ENCODE data around the gene DYRK1B.

DNA sequence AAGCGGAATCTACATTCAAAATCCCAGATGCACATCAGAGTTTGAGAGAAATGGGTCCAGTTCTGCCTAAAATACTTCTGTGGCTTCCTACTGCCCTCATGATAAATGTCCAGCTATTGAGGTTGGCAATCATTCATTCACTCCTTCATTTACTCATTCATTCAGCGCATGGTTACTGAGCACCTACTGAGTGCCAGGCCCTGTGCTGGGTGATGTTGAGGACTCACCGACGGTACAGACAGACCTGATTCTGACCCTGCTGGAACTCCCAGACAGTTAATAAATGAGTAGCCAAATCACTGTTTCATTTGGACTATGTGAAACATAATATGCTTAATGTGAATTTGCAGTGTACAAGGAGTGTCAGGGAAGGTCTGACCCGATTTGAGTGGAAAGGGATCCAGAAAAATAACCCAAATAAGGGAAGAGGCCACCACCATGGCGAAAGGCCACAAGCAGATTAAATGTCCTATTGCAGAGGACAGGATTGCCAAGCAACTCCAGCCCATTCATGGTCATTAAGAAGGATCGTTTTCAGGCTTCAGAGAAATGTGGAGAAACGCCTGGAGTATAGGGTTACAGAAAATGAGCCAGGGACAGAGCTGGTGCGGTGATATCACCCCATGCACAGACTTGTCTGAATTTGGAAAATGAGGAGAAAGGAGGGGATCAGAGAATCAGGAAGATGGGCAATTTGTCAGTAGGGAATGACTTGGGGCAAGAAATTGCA is 20.5 kb downstream of the DYRK1B start:
- no peak for TF ChIP-seq GATA2 (IDR thresholded peaks at IDR 0.05; ENCODE audit: low read depth, low read length)
- TF ChIP-seq GATA3 (IDR thresholded peaks at IDR 0.05; ENCODE audit: low read depth, low read length), result no peak

Measured in SH-SY5Y (cell line).